Endothelial cell (in vitro differentiated cells): Measurements from ENCODE around the gene ADORA3. TPM values are rescaled to one million over a fixed set of nuclear protein-coding genes. Genes with fewer than 3 reads are reported as not detected.

ENCODE experiments used
- DNase-seq: peaks from one replicate; pipeline ENCODE4 v3.0.0; 2021; ENCODE audit warnings: low spot score
- H3K27ac Mint-ChIP-seq: one replicate; pipeline ENCODE4 v1.8.0; 2021; ENCODE audit warnings: mixed read lengths, inconsistent platforms; ENCODE audit not compliant: unreplicated experiment
- H3K27me3 Mint-ChIP-seq: one replicate; pipeline ENCODE4 v1.8.0; 2021; ENCODE audit warnings: mild to moderate bottlenecking, moderate library complexity, mixed read lengths, inconsistent platforms; ENCODE audit not compliant: unreplicated experiment
- H3K36me3 Mint-ChIP-seq: one replicate; pipeline ENCODE4 v1.8.0; 2021; ENCODE audit warnings: mild to moderate bottlenecking, low read depth, mixed read lengths, inconsistent platforms; ENCODE audit not compliant: unreplicated experiment
- H3K4me1 Mint-ChIP-seq: one replicate; pipeline ENCODE4 v1.8.0; 2021; ENCODE audit warnings: mild to moderate bottlenecking, mixed read lengths, inconsistent platforms; ENCODE audit not compliant: unreplicated experiment
- H3K4me3 Mint-ChIP-seq: one replicate; pipeline ENCODE4 v1.8.0; 2021; ENCODE audit warnings: mild to moderate bottlenecking, mixed read lengths, inconsistent platforms; ENCODE audit not compliant: unreplicated experiment
- H3K9me3 Mint-ChIP-seq: one replicate; pipeline ENCODE4 v1.8.0; 2021; ENCODE audit warnings: mixed read lengths, inconsistent platforms; ENCODE audit not compliant: unreplicated experiment
- total RNA-seq: library from RNA; stranded (reverse); fragmentation: NEBNext Ultra II Directional; extraction: Animal tissue kit (Norgen Biotek cat#: 25700); gene quantifications from one replicate; pipeline ENCODE4 v1.2.1, GENCODE V29; 2021; ENCODE audit not compliant: unreplicated experiment
- TF ChIP-seq, protein P1 (sequence below): fragments of 200-600 bp; sonication (generic); IDR thresholded peaks from one replicate; pipeline ENCODE4 v1.5.0; 2021; ENCODE audit warnings: antibody characterized with exemption; ENCODE audit not compliant: unreplicated experiment

Gene ADORA3
- total RNA-seq, 1 donor from 2014 or later: 0.13 TPM

DNA sequence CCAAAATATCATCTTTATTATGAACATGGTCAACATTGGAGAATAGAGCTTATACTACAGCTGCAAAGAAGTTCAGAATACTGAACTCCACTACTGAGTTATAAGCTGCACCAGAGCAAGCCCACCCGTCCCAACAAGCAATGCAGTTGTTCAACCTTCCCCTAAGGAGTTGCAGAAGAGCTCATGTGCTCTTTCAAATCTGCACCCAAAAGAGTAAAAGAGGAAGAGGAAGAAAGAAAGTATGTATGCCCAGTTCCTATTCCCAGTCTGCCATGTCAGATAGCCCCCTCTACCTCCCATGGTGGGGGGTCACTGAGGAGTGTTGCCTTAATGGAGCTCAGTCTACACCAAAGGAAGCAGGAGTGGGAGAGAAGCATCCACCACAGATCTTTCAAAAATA lies 22.8 kb downstream of the ADORA3 start:
- no peak for DNase-seq
- TF ChIP-seq, protein P1, sequence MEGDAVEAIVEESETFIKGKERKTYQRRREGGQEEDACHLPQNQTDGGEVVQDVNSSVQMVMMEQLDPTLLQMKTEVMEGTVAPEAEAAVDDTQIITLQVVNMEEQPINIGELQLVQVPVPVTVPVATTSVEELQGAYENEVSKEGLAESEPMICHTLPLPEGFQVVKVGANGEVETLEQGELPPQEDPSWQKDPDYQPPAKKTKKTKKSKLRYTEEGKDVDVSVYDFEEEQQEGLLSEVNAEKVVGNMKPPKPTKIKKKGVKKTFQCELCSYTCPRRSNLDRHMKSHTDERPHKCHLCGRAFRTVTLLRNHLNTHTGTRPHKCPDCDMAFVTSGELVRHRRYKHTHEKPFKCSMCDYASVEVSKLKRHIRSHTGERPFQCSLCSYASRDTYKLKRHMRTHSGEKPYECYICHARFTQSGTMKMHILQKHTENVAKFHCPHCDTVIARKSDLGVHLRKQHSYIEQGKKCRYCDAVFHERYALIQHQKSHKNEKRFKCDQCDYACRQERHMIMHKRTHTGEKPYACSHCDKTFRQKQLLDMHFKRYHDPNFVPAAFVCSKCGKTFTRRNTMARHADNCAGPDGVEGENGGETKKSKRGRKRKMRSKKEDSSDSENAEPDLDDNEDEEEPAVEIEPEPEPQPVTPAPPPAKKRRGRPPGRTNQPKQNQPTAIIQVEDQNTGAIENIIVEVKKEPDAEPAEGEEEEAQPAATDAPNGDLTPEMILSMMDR: no peak
- H3K9me3 Mint-ChIP-seq: no peaks in the 10 kb centered on the region
- peaks cover 6% of the 10 kb centered on the region for H3K4me1 Mint-ChIP-seq
- no peak overlapping the region for H3K27ac Mint-ChIP-seq
- no peak overlapping the region for H3K4me3 Mint-ChIP-seq
- H3K27me3 Mint-ChIP-seq: peaks cover 9% of the 10 kb centered on the region
- no peaks in the 10 kb centered on the region for H3K36me3 Mint-ChIP-seq

DNA sequence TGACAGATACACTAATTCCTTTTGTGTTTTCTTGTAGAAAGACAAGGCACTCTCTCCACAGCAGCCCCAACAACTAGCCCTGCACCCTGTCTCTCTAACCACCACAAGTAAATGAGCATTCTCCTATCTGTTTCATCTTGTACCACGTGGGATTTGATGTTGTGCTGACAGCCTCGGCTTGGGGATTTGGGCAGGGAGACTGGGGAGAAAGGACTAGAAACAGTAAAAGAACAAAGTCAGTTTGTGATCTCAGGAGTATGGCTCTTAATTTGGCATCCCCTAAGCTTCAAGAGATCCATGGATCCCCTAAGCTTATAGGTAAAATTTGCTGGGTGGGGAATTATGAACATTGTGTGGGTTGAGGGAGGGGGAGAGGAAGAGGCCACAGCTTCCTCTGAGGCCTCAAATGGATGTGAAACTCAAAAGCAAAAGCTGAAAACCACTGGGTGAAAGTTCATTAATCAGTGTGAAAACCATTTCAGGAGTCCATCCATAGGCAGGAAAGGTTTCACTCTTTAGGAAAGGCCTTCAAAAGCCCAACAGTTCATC lies 26.6 kb downstream of the ADORA3 start:
- Mint-ChIP-seq H3K4me3 (no peak overlapping the region), H3K36me3 (no peaks in the 10 kb centered on the region), H3K27me3 (peaks cover 9% of the 10 kb centered on the region), H3K27ac (no peak overlapping the region), H3K4me1 (peaks cover 6% of the 10 kb centered on the region), H3K9me3 (no peaks in the 10 kb centered on the region)
- TF ChIP-seq, protein P1: no peak
- no peak for DNase-seq

DNA sequence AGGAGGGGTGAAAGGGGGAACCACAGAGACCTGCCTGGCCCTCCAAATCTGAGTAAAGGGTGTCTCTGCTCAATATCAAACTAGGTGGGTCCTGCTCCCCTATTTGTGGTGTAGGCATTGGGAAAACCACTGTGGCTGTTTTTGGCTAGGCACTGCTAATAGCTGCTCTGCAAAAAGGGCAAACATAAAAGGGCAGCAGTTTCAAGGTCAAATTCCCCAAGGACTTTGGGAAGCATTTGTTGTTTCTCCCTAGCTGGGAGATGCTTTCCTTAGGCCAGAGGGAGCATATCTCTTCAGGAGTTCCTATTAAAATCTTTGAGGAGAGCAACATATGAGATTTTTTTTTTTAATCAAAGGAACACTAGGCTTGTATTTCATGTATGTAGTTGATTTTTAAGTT lies 27.2 kb downstream of the ADORA3 start:
- Mint-ChIP-seq H3K27ac (no peak overlapping the region), H3K4me1 (peaks cover 6% of the 10 kb centered on the region), H3K9me3 (no peaks in the 10 kb centered on the region), H3K27me3 (peaks cover 10% of the 10 kb centered on the region), H3K4me3 (no peak overlapping the region), H3K36me3 (no peaks in the 10 kb centered on the region)
- no peak for DNase-seq
- TF ChIP-seq, protein P1: no peak

DNA sequence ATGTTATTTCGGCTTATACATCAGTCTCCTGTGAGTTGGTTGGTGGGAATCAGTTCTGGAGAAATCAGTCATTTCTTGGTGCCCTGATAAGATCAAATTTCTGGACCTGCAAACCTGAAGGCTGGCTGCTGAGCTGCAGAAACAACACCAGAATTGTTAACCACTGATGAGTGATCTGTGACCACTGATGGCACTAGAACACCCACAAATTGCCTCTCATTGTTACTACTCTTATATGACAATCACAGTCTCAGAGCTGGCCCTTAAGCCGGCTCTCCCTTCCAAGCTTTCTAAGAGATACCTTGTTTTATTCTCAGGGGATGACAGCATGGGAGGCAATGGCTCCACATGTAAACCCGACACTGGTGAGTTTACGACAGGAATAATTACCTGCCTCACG lies 27.7 kb downstream of the ADORA3 start:
- peaks cover 9% of the 10 kb centered on the region for H3K27me3 Mint-ChIP-seq
- no peak overlapping the region for H3K27ac Mint-ChIP-seq
- H3K36me3 Mint-ChIP-seq: no peaks in the 10 kb centered on the region
- H3K9me3 Mint-ChIP-seq: no peaks in the 10 kb centered on the region
- H3K4me1 Mint-ChIP-seq: peaks cover 6% of the 10 kb centered on the region
- H3K4me3 Mint-ChIP-seq: no peak overlapping the region
- DNase-seq: no peak
- TF ChIP-seq, protein P1: no peak

DNA sequence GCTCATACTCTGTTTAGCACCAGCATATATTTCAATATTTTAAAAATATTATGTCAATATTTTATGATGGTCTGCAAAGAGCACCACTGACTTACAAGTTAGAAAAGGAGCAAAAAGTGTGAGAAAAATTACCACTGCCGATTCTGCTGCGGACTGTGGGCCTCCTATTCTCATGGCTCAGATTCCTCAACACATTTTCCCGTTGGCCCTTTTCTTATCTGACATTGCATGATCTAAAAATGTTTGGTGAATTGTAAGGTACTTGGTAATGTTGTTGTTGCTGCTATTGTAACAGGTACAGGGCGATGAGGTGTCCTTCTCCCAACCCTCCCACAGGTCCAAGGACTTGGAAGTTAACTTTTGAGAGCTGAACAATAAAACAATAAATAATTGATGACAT lies 28.9 kb downstream of the ADORA3 start:
- DNase-seq: no peak
- H3K4me3 Mint-ChIP-seq: no peak overlapping the region
- H3K27me3 Mint-ChIP-seq: peaks cover 6% of the 10 kb centered on the region
- no peaks in the 10 kb centered on the region for H3K9me3 Mint-ChIP-seq
- TF ChIP-seq, protein P1: no peak
- peaks cover 6% of the 10 kb centered on the region for H3K4me1 Mint-ChIP-seq
- no peaks in the 10 kb centered on the region for H3K36me3 Mint-ChIP-seq
- no peak overlapping the region for H3K27ac Mint-ChIP-seq
